HAP-1 (cell line): ENCODE results near the gene CBFA2T3.

Experiments used
- DNase-seq, 2 experiments: peaks; one replicate each; pipeline ENCODE4 v3.0.0-alpha.2; 2016 to 2020; ENCODE audit warnings: low spot score in 2 of 2
- H3K27me3 ChIP-seq: fragments of 250-450 bp; sonication (Bioruptor Pico); 2 replicates; pipeline ENCODE4 v1.5.1; 2020; ENCODE audit warnings: low read depth, mild to moderate bottlenecking, moderate library complexity
- H3K36me3 ChIP-seq: fragments of 250-450 bp; sonication (Bioruptor Pico); replicated peaks from 2 replicates; pipeline ENCODE4 v1.5.1; 2020; ENCODE audit warnings: mild to moderate bottlenecking
- H3K4me1 ChIP-seq: fragments of 250-450 bp; sonication (Bioruptor Pico); 2 replicates; pipeline ENCODE4 v1.5.1; 2020; ENCODE audit warnings: mild to moderate bottlenecking
- H3K4me3 ChIP-seq: fragments of 250-450 bp; sonication (Bioruptor Pico); 2 replicates; pipeline ENCODE4 v1.5.1; 2020; ENCODE audit warnings: mild to moderate bottlenecking, moderate library complexity
- H3K9me3 ChIP-seq: fragments of 250-450 bp; sonication (Bioruptor Pico); 2 replicates; pipeline ENCODE4 v1.5.1; 2020; ENCODE audit warnings: mild to moderate bottlenecking, moderate library complexity
- in situ Hi-C: fragments of 300-500 bp; cut with MboI; formaldehyde crosslinking; loops from 3 replicates; pipeline ENCODE4 v1.14.3; 2020; ENCODE audit warnings: low sequenced_read_pairs, inconsistent platforms, mixed read lengths

Gene CBFA2T3

DNA sequence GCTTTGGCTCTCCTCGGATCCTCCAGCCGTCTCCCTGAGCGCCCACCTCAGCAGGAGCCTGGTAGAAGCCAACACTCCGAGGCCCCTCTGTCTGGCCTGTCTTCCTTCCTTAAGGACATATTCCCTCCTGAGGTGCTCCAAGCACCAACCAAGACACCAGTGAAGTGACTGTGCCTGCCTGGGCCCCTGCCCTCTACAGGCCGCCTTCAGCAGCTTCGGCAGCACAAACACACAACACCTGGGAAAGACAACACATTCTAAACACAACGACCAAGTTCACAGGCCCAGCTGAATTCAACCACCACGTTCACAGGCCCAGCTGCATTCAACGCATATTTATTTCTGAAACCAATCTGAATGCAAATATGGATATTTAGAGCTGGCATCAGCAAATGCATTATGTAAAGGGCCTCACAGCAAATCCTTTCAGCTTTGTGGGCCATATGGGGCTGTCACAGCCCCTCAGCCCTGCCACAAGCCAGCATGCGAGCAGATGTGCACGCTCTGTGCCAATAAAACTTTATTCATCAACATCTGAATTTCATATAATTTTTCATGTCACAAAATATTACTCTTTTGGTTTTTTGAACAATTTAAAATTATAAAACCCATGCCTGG, 132.5 kb downstream of the CBFA2T3 start:
- H3K4me3 ChIP-seq: no peak overlapping the region
- no peaks in the 10 kb centered on the region for H3K27me3 ChIP-seq
- no peaks in the 10 kb centered on the region for H3K36me3 ChIP-seq
- in situ Hi-C loops: no loop called here
- no peaks in the 10 kb centered on the region for H3K4me1 ChIP-seq
- no peaks in the 10 kb centered on the region for H3K9me3 ChIP-seq
- DNase-seq: no peak

DNA sequence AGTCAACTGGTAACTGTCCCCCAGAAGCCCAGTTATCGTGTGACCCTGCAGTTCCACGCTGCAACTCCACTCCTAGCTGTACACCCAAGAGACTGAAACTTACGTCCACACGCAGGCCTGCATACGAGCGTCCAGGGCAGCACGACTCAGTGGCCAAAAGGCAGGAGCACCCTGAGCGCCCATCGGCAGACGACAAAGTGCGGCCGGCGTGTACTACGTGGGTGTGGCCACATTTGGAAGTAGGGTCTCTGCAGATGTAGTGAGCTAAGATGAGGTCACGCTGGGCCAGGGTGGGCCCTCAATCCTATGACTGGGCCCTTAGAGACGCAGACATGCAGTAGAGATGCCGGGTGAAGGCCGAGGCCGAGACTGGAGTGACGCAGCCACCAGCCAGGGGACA, 133.8 kb downstream of the CBFA2T3 start:
- H3K36me3 ChIP-seq: no peaks in the 10 kb centered on the region
- H3K27me3 ChIP-seq: no peaks in the 10 kb centered on the region
- no peaks in the 10 kb centered on the region for H3K4me1 ChIP-seq
- no peak for DNase-seq
- in situ Hi-C loops: no loop called here
- H3K4me3 ChIP-seq: no peak overlapping the region
- H3K9me3 ChIP-seq: no peaks in the 10 kb centered on the region

DNA sequence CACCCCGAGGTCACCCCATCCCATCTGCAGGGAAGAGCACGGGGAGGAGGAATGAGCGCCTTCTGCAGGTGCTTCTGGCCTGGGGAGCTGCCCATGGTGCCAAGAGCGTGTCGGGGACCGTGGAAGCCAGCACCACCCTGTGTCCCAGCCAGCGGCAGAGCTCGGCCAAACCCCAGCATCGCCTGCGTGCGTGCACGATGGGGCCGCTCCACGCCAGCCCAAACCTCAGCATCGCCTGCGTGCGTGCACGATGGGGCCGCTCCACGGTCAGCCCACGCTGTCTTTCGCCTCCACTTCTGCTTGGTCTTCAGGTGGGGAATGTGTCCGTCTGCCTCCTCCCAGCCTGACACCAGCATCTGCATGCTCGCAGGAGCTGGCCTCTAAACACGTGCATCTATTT, 134.2 kb downstream of the CBFA2T3 start:
- Histone ChIP-seq H3K4me3 (no peak overlapping the region), H3K9me3 (no peaks in the 10 kb centered on the region), H3K4me1 (no peaks in the 10 kb centered on the region), H3K36me3 (no peaks in the 10 kb centered on the region), H3K27me3 (no peaks in the 10 kb centered on the region)
- no peak for DNase-seq
- in situ Hi-C loops: no loop called here

DNA sequence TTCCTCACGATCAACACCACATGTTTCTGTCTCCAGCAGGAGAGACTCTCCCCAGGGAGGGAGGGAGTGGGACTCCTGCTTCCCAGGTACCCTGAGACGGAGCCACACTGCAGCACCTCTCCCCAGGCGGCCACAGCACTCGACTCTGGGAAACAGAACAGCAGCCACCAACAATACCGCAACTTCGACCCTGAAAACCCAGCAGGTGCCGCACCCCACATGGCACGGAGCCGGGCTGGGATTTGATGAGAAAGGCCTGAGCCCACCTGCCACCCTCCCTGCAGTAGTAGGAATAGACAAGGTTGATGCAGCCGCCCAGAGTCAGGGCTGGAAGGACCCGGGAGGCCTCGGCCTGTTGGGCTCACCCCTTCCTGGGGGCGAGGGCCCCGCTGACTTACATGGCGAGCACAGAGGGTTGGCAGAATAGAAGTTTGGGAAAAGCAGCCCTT, 134.7 kb downstream of the CBFA2T3 start:
- no peak for DNase-seq
- H3K9me3 ChIP-seq: no peaks in the 10 kb centered on the region
- no peak overlapping the region for H3K4me3 ChIP-seq
- H3K27me3 ChIP-seq: no peaks in the 10 kb centered on the region
- in situ Hi-C loops: no loop called here
- H3K4me1 ChIP-seq: no peaks in the 10 kb centered on the region
- no peaks in the 10 kb centered on the region for H3K36me3 ChIP-seq

DNA sequence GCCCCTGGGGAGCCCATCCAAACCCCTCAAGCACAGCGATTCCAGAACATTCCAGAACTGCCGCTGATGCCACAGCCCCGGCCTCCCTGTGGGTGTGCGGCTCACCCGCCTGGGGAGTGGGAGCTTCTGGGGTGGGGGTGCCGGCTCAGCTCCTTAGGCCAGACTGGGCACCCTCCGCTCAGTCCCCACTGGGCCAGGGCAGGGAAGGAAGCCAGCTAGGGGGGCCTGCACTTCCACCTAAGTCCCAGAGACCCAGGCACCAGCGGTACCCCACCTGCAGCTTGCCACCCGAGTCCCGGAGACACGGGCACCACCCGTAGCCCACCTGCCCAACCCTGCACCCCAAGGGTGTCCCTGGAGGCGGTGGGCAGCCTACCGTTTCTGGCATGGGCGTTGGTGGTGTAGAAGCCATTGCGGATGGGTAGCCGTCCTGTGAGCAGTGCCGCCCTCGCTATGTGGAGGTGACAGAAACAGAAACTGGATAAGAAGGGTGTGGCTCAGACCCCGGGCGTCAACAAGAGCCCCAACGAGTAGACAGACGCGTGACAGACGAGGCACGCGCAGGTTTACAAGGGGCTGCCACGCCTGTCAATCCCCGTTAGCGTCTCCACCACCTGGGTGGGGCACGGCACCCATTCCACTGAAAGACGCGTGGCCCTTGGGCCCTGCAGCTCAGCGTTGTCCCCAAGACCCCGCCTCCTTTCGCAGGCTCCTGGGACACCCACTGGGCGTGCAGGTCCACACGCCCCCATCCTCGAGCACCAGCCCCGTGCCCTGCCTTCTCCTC, 135.3 kb downstream of the CBFA2T3 start:
- Histone ChIP-seq H3K36me3 (no peaks in the 10 kb centered on the region), H3K27me3 (no peaks in the 10 kb centered on the region), H3K4me1 (no peaks in the 10 kb centered on the region), H3K9me3 (no peaks in the 10 kb centered on the region), H3K4me3 (no peak overlapping the region)
- in situ Hi-C loops: no loop called here
- no peak for DNase-seq

DNA sequence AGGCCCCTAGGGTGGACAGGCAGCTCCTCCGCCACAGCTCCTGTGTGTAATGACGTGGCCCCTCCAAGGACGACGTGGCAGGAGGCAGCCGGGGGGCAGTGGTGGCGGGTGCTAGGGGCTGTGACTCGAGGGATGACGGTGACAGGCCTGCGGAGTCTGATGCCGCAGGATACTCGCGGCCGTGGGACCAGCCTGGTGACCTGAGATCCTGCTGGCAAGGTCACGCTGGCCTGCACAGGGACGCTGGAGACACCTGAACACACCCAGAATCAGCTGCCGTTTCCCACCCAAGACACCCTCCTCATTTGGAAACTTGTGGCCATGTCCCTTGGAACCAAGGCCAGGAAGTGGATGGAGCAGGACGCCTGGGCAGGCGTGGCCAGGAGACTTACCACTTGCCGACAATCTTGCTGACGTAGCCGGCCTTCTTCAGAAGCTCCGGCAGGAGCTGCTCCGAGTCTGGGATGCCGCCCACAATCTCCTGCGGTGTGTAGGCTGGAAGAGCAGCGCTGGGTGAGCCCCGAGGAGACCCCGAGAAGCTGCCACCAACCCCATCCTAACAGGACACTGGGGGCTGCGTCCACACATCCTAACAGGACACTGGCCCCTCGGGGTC, 136.3 kb downstream of the CBFA2T3 start:
- no peaks in the 10 kb centered on the region for H3K9me3 ChIP-seq
- in situ Hi-C loops: no loop called here
- H3K36me3 ChIP-seq: no peaks in the 10 kb centered on the region
- no peaks in the 10 kb centered on the region for H3K27me3 ChIP-seq
- H3K4me3 ChIP-seq: no peak overlapping the region
- no peaks in the 10 kb centered on the region for H3K4me1 ChIP-seq
- no peak for DNase-seq

DNA sequence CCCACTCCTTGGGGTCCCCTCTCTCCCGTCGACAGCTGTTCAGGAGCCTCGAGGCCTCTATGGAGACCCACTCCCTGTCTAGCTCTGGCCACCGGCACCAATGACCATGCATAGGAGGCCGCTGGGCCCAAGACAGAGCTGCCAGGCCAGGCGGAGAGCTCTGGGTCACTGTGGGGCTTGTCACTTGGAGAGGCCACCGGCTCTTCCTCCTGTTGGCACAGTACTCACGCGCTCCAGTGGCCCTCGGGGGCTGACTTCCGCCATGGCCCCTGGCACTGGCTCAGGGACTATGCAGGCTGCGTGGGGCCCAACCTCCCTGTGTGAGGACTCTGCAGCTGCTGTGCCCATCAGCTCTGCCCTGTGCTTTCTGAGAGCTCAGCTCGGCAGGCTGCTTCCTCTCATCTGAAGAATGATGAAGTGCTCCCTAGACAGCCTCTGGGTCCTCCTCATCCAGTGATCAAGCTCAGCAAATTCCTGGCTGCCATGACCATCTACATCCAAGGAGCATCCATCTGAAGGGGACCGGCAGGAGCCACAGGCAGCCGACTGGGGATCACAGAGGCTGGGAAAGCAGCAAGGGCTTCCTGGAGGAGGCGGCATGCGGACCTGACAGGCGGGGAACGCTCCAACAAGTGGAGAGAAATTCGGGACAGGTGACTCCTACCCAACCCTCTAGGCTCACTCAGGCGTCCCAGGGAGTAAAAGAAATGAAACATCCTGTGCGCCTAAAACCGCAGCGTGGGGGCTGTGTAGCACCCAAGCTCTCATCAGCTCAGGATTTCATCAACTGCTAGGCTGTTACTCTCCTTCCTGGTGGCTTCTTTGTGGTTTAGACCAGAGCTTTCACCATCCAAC, 137.0 kb downstream of the CBFA2T3 start:
- Histone ChIP-seq H3K4me3 (no peak overlapping the region), H3K27me3 (no peaks in the 10 kb centered on the region), H3K36me3 (no peaks in the 10 kb centered on the region), H3K9me3 (no peaks in the 10 kb centered on the region), H3K4me1 (no peaks in the 10 kb centered on the region)
- no peak for DNase-seq
- in situ Hi-C loops: no loop called here

DNA sequence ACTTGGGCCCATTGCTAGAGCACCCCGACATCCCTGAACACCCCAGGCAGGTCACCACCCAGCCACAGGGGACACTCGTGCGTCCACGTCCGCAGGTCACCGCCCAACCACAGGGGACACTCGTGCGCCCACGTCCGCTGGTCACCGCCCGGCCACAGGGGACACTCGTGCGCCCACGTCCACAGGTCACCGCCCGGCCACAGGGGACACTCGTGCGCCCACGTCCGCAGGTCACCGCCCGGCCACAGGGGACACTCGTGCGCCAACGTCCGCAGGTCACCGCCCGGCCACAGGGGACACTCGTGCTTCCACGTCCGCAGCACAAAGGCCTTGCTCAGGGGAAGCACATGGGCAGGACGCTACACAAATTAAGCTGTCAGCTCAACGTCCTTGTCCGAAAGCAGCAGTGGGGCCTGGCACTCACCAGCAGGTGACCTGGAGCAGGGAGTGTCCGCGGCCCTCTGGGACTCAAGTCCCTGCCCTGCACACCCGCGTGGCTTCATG, 137.9 kb downstream of the CBFA2T3 start:
- in situ Hi-C loops: no loop called here
- Histone ChIP-seq H3K36me3 (no peaks in the 10 kb centered on the region), H3K27me3 (no peaks in the 10 kb centered on the region), H3K4me1 (no peaks in the 10 kb centered on the region), H3K4me3 (no peak overlapping the region), H3K9me3 (no peaks in the 10 kb centered on the region)
- DNase-seq: no peak

DNA sequence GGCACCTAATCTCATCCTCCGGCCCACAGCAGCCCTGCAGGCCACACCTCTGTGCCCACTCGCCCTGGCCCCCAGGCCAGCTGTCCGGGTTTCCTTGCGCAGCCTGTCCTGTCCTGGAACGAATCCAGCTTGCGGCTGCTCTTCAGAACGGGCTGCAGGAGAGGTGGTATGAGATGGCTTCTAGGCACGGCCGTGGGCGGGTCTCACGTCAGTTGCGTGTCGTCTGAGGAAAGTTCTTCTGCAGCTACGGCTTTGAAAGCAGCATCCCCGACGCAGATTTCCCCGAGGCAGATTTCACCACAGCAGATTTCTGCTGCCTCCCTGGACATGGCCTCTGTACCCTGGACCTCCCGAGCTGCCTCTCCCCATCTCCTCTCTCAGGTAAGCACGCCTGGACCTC, 138.4 kb downstream of the CBFA2T3 start:
- no peak for DNase-seq
- Histone ChIP-seq H3K4me1 (no peaks in the 10 kb centered on the region), H3K36me3 (no peaks in the 10 kb centered on the region), H3K4me3 (no peak overlapping the region), H3K27me3 (no peaks in the 10 kb centered on the region), H3K9me3 (no peaks in the 10 kb centered on the region)
- in situ Hi-C loops: no loop called here

DNA sequence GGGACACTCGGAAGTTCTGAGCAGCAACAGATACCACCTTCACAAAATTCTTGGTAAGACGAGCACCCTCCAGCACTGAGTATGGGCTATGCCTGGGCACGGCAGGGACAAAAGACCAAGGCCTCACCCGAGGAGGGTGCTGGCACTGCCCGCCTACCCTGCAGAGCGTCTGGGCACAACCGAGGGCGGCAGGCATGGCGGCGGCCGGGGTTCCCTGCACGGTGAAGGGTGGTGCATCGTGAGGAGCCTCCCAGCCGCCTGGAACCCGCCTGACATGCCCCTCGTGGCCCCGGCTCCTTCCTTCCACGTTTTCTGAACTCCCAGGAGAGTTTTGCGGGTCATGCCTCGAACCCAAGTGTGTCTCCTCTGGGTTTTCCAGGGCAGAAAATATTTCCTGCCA, 139.2 kb downstream of the CBFA2T3 start:
- no peaks in the 10 kb centered on the region for H3K36me3 ChIP-seq
- no peaks in the 10 kb centered on the region for H3K27me3 ChIP-seq
- H3K9me3 ChIP-seq: no peaks in the 10 kb centered on the region
- no peak overlapping the region for H3K4me3 ChIP-seq
- no peak for DNase-seq
- no peaks in the 10 kb centered on the region for H3K4me1 ChIP-seq
- in situ Hi-C loops: no loop called here

DNA sequence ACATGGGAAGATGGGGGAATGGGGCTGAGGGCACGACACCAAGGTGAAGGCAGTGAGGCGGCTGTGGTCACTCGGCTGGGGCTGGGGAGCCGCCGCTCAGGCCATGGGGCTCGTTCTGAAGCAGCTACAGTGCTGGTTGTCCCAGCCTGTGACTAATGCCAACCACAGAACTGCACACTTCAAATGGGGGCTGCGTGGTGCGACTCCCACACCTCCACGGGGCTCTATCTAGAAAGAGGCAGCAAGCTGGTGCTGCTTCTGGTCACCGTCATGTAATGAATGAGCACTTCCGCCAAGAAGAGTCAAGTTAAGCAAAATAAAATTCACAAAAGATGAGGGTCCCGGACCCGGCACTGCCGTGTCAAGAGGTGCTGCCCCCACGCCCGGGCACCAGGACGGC, 140.2 kb downstream of the CBFA2T3 start:
- no peaks in the 10 kb centered on the region for H3K36me3 ChIP-seq
- DNase-seq: no peak
- no peaks in the 10 kb centered on the region for H3K27me3 ChIP-seq
- H3K9me3 ChIP-seq: no peaks in the 10 kb centered on the region
- no peaks in the 10 kb centered on the region for H3K4me1 ChIP-seq
- H3K4me3 ChIP-seq: no peak overlapping the region
- in situ Hi-C loops: no loop called here

DNA sequence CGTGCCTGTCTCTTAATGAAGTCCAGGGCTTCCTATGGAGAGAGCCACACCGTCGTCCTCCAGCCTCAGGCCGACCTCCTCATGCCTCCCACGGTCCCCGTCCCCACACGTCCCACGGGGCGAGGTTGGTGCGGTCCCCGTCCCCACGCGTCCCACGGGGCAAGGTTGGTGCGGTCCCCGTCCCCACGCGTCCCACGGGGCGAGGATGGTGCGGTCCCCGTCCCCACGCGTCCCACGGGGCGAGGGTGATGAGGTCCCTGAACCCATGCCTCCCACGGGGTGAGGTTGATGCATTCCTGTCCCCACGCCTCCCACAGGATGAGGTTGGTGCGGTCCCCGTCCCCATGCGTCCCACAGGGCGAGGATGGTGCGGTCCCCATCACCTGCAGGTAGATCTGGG, 141.2 kb downstream of the CBFA2T3 start:
- H3K4me1 ChIP-seq: no peaks in the 10 kb centered on the region
- H3K36me3 ChIP-seq: no peaks in the 10 kb centered on the region
- in situ Hi-C loops: no loop called here
- no peak overlapping the region for H3K4me3 ChIP-seq
- no peaks in the 10 kb centered on the region for H3K9me3 ChIP-seq
- no peak for DNase-seq
- no peaks in the 10 kb centered on the region for H3K27me3 ChIP-seq

DNA sequence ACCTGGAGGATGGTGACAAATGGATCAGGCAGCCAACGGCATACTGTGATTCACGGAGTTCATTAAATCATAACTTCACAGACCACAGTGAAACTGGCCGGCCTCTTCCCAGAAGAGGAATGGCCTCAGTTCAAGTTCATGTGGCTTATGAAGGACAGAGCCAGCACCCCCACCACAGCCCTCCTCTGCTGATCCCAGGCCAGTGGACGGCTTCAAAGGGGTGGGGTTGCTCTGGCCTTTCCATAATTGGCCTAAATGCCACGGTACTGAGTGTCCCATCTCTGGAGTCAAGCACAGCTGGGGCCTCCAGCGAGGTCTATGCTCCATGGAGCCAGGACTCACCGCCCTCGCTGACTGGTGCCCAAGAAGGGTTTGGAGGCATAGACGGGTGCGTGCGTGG, 141.6 kb downstream of the CBFA2T3 start:
- Histone ChIP-seq H3K4me1 (no peaks in the 10 kb centered on the region), H3K4me3 (no peak overlapping the region), H3K9me3 (no peaks in the 10 kb centered on the region), H3K27me3 (no peaks in the 10 kb centered on the region), H3K36me3 (no peaks in the 10 kb centered on the region)
- in situ Hi-C loops: no loop called here
- DNase-seq: no peak
